Panc1 (cell line): ENCODE measurements around the gene TTC28. TPM values are rescaled to one million over a fixed set of nuclear protein-coding genes. Genes with fewer than 3 reads are reported as not detected.
"Not testable (repeated sequence)": the region's sequence is repeated elsewhere in the genome, so short reads cannot be mapped to it uniquely, and the experiment has no call there.

Experiments
- ATAC-seq: fragments of 200-7000 bp; cut with Tn5 transposase; 2 replicates; pipeline ENCODE4 v1.9.1; 2020; ENCODE audit warnings: mild to moderate bottlenecking, moderate library complexity
- BruUV-seq: library from RNA; stranded (reverse); fragments of 400-500 nt; replicated peaks from 2 replicates; lab custom pipeline; 2021; lab: Mats Ljungman, UMichigan
- CTCF ChIA-PET: fragments of 300-600 bp; sonication (Branson Sonifier 250); formaldehyde crosslinking; loops from one replicate; lab custom pipeline; 2022; ENCODE audit warnings: antibody characterized with exemption; lab: Charles Lee
- POLR2A ChIA-PET: fragments of 300-600 bp; sonication (Branson Sonifier 250); formaldehyde crosslinking; loops from one replicate; lab custom pipeline; 2022; ENCODE audit warnings: antibody characterized with exemption; lab: Charles Lee
- DNase-seq: peaks from one replicate; pipeline ENCODE4 v3.0.0-alpha.2; 2010; ENCODE audit warnings: low read depth, low spot score
- H3K27ac ChIP-seq: 2 replicates; pipeline ENCODE4 v1.5.1; 2011; ENCODE audit warnings: mild to moderate bottlenecking, low read length, inconsistent platforms
- H3K27me3 ChIP-seq: fragments of 200-500 bp; sonication (Bioruptor generic); 2 replicates; pipeline ENCODE4 v1.6.0; 2014; ENCODE audit warnings: low read length, inconsistent platforms; ENCODE audit not compliant: control insufficient read depth, insufficient read depth
- H3K36me3 ChIP-seq: fragments of 200-500 bp; sonication (Bioruptor generic); 2 replicates; pipeline ENCODE4 v1.5.1; 2014; ENCODE audit warnings: inconsistent platforms, mild to moderate bottlenecking, low read length, moderate library complexity; ENCODE audit not compliant: control insufficient read depth, insufficient read depth
- H3K4me1 ChIP-seq: 2 replicates; pipeline ENCODE4 v1.5.1; 2011; ENCODE audit warnings: inconsistent platforms, mild to moderate bottlenecking, low read length, moderate library complexity; ENCODE audit not compliant: control insufficient read depth, insufficient read depth
- H3K4me3 ChIP-seq, 2 experiments: 2 replicates each; pipeline ENCODE4 v1.5.1; 2011 to 2012; ENCODE audit warnings: low read depth in 2 of 2, low read length in 2 of 2, mild to moderate bottlenecking in 2 of 2, inconsistent platforms in 1 of 2, moderate library complexity in 1 of 2
- H3K9me3 ChIP-seq: fragments of 200-500 bp; sonication (Bioruptor generic); 2 replicates; pipeline ENCODE4 v1.5.1; 2014; ENCODE audit warnings: low read depth, mild to moderate bottlenecking, inconsistent platforms, low read length, moderate library complexity; ENCODE audit not compliant: control insufficient read depth, insufficient read depth
- POLR2AphosphoS5 ChIP-seq: IDR thresholded peaks from 2 replicates; pipeline ENCODE4 v1.6.1; 2012; ENCODE audit warnings: mild to moderate bottlenecking, low read depth, low read length, moderate library complexity
- SIN3A ChIP-seq: IDR thresholded peaks from 2 replicates; pipeline ENCODE4 v1.6.1; 2012; ENCODE audit warnings: low read depth, mild to moderate bottlenecking, low read length, moderate library complexity, borderline replicate concordance; ENCODE audit not compliant: insufficient read depth
- TCF7L2 ChIP-seq: IDR thresholded peaks from 2 replicates; pipeline ENCODE4 v1.6.1; 2011; ENCODE audit warnings: mild to moderate bottlenecking, low read depth, low read length, inconsistent platforms
- in situ Hi-C: cut with HindIII; loops from 2 replicates; pipeline ENCODE4 v1.10.0; 2016; ENCODE audit warnings: low sequenced_read_pairs, low pct_unique_long_range_greater_than_20kb
- intact Hi-C: fragments of 100-400 bp; cut with micrococcal nuclease; formaldehyde crosslinking; loops from one replicate; pipeline ENCODE4 v1.10.0; 2022; ENCODE audit not compliant: unreplicated experiment
- total RNA-seq: library from RNA; stranded (reverse); gene quantifications from one replicate; pipeline ENCODE4 v1.2.1, GENCODE V29; 2021; ENCODE audit not compliant: unreplicated experiment
- TF ChIP-seq, protein P1 (sequence below): fragments of 450-650 bp; IDR thresholded peaks from 2 replicates; pipeline ENCODE4 v1.5.1; 2017; ENCODE audit warnings: mild to moderate bottlenecking
- TF ChIP-seq, protein P2 (sequence below), 2 experiments: IDR thresholded peaks; 2 replicates each; pipeline ENCODE4 v1.6.1; 2011 to 2012; ENCODE audit warnings: low read depth in 2 of 2, control low read depth in 1 of 2, low read length in 1 of 2, mild to moderate bottlenecking in 1 of 2, moderate library complexity in 1 of 2; ENCODE audit not compliant: insufficient read depth in 1 of 2

TTC28 gene
- total RNA-seq, 1 experiment from 2014 or later, result 24.8 TPM

DNA sequence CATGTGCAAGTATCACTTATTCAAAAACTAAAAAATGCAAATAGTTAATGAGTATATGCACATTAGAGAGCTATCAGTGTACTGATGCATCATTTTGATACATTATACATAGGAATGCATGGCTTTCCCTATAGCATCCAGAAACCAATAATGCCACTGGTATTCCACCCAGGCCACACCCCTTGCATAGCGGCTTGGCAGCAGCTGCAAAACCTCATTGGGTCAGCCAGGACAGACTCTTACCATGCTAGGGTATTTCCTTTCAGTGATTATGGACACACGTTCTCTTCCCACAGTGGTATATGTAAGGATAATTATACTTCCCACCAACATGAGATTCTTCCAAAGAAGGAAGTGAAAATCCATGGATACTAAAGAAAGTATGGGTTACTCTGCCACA, 614.7 kb downstream of the TTC28 start:
- POLR2A ChIA-PET, result no interaction called here
- in situ Hi-C loops, result no loop called here
- Histone ChIP-seq H3K27me3 (no peaks in the 10 kb centered on the region), H3K36me3 (no peaks in the 10 kb centered on the region), H3K4me3 (no peak overlapping the region), H3K4me1 (no peaks in the 10 kb centered on the region), H3K27ac (no peak overlapping the region), H3K9me3 (no peaks in the 10 kb centered on the region)
- intact Hi-C loops, result no loop called here
- no TSS peak for BruUV-seq
- ATAC-seq (no peak), DNase-seq (no peak)
- CTCF ChIA-PET, result no interaction called here
- TF ChIP-seq SIN3A (no peak), POLR2AphosphoS5 (no peak), TCF7L2 (no peak)
- TF ChIP-seq, protein P1, sequence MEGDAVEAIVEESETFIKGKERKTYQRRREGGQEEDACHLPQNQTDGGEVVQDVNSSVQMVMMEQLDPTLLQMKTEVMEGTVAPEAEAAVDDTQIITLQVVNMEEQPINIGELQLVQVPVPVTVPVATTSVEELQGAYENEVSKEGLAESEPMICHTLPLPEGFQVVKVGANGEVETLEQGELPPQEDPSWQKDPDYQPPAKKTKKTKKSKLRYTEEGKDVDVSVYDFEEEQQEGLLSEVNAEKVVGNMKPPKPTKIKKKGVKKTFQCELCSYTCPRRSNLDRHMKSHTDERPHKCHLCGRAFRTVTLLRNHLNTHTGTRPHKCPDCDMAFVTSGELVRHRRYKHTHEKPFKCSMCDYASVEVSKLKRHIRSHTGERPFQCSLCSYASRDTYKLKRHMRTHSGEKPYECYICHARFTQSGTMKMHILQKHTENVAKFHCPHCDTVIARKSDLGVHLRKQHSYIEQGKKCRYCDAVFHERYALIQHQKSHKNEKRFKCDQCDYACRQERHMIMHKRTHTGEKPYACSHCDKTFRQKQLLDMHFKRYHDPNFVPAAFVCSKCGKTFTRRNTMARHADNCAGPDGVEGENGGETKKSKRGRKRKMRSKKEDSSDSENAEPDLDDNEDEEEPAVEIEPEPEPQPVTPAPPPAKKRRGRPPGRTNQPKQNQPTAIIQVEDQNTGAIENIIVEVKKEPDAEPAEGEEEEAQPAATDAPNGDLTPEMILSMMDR, result no peak
- TF ChIP-seq, protein P2, sequence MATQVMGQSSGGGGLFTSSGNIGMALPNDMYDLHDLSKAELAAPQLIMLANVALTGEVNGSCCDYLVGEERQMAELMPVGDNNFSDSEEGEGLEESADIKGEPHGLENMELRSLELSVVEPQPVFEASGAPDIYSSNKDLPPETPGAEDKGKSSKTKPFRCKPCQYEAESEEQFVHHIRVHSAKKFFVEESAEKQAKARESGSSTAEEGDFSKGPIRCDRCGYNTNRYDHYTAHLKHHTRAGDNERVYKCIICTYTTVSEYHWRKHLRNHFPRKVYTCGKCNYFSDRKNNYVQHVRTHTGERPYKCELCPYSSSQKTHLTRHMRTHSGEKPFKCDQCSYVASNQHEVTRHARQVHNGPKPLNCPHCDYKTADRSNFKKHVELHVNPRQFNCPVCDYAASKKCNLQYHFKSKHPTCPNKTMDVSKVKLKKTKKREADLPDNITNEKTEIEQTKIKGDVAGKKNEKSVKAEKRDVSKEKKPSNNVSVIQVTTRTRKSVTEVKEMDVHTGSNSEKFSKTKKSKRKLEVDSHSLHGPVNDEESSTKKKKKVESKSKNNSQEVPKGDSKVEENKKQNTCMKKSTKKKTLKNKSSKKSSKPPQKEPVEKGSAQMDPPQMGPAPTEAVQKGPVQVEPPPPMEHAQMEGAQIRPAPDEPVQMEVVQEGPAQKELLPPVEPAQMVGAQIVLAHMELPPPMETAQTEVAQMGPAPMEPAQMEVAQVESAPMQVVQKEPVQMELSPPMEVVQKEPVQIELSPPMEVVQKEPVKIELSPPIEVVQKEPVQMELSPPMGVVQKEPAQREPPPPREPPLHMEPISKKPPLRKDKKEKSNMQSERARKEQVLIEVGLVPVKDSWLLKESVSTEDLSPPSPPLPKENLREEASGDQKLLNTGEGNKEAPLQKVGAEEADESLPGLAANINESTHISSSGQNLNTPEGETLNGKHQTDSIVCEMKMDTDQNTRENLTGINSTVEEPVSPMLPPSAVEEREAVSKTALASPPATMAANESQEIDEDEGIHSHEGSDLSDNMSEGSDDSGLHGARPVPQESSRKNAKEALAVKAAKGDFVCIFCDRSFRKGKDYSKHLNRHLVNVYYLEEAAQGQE (IDR thresholded peaks at IDR 0.05; ENCODE audit: insufficient read depth in 1 of 2, low read depth in 2 of 2, low read length in 1 of 2), result no peak

DNA sequence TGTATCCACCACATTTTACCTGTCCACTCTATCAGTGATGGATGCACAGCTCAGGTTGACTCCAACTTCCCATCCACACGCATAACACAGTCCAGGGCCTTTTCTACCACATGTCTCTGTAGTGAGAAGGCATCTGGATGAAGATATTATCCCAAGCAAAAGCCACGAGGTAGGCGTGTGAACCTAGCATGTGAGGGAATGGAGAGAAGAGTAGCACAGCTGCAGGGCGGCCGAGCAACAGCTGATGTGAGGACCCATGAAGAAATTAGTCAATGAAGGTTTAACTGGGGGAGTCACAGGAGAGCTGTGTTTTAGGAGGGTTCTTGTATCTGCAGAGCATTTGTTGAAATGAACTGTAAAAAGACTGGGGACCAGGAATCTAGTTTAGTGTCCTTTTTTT, 616.0 kb downstream of the TTC28 start:
- CTCF ChIA-PET, result no interaction called here
- ATAC-seq, result no peak
- H3K9me3 ChIP-seq, result no peaks in the 10 kb centered on the region

DNA sequence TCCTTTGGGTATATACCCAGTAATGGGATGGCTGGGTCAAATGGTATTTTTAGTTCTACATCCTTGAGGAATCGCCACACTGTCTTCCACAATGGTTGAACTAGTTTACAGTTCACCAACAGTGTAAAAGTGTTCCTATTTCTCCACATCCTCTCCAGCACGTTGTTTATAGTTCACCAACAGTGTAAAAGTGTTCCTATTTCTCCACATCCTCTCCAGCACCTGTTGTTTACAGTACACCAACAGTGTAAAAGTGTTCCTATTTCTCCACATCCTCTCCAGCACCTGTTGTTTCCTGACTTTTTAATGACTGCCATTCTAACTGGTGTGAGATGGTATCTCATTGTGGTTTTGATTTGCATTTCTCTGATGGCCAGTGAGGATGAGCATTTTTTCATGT, 619.0 kb downstream of the TTC28 start:
- ATAC-seq, intact Hi-C loops, BruUV-seq, H3K36me3 ChIP-seq, H3K27ac ChIP-seq, POLR2A ChIA-PET, in situ Hi-C loops, H3K27me3 ChIP-seq, H3K4me3 ChIP-seq, DNase-seq, H3K4me1 ChIP-seq, CTCF ChIA-PET, H3K9me3 ChIP-seq: not testable (repeated sequence)

More for the DNA sequence above, 616.0 kb downstream of the TTC28 start:
- POLR2A ChIA-PET, result no interaction called here
- TF ChIP-seq SIN3A (no peak), TCF7L2 (no peak), POLR2AphosphoS5 (no peak)
- TF ChIP-seq, protein P1, result no peak
- TF ChIP-seq, protein P2 (IDR thresholded peaks at IDR 0.05; ENCODE audit: insufficient read depth in 1 of 2, low read depth in 2 of 2, low read length in 1 of 2), result no peak
- H3K27me3 ChIP-seq, result no peaks in the 10 kb centered on the region
- no TSS peak for BruUV-seq
- no peak for DNase-seq
- in situ Hi-C loops, result no loop called here
- no peaks in the 10 kb centered on the region for H3K4me1 ChIP-seq
- no peaks in the 10 kb centered on the region for H3K36me3 ChIP-seq
- H3K27ac ChIP-seq, result no peak overlapping the region
- intact Hi-C loops, result no loop called here
- no peak overlapping the region for H3K4me3 ChIP-seq
